ENCODE results near the gene NPNT. TPM values are rescaled to one million over a fixed set of nuclear protein-coding genes. Genes with fewer than 3 reads are reported as not detected.

NPNT gene
- total RNA-seq, 1 donor from 2014 or later: 263 TPM

- H3K27ac ChIP-seq: no peak overlapping the region
- DNase-seq (no peak), ATAC-seq (no peak)
- intact Hi-C loops (cut with DNase I): no loop called here
- no peaks in the 10 kb centered on the region for H3K9me3 ChIP-seq
- H3K4me3 ChIP-seq: no peak overlapping the region
- peaks cover 33% of the 10 kb centered on the region for H3K36me3 ChIP-seq
- H3K4me1 ChIP-seq: peaks cover 8% of the 10 kb centered on the region
- TF ChIP-seq, protein P1, sequence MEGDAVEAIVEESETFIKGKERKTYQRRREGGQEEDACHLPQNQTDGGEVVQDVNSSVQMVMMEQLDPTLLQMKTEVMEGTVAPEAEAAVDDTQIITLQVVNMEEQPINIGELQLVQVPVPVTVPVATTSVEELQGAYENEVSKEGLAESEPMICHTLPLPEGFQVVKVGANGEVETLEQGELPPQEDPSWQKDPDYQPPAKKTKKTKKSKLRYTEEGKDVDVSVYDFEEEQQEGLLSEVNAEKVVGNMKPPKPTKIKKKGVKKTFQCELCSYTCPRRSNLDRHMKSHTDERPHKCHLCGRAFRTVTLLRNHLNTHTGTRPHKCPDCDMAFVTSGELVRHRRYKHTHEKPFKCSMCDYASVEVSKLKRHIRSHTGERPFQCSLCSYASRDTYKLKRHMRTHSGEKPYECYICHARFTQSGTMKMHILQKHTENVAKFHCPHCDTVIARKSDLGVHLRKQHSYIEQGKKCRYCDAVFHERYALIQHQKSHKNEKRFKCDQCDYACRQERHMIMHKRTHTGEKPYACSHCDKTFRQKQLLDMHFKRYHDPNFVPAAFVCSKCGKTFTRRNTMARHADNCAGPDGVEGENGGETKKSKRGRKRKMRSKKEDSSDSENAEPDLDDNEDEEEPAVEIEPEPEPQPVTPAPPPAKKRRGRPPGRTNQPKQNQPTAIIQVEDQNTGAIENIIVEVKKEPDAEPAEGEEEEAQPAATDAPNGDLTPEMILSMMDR (IDR thresholded peaks at IDR 0.05): no peak
- no peaks in the 10 kb centered on the region for H3K27me3 ChIP-seq
Observed at GRCh38 chr4:105963461-105964400, 68.5 kb downstream of the NPNT start.

DNA sequence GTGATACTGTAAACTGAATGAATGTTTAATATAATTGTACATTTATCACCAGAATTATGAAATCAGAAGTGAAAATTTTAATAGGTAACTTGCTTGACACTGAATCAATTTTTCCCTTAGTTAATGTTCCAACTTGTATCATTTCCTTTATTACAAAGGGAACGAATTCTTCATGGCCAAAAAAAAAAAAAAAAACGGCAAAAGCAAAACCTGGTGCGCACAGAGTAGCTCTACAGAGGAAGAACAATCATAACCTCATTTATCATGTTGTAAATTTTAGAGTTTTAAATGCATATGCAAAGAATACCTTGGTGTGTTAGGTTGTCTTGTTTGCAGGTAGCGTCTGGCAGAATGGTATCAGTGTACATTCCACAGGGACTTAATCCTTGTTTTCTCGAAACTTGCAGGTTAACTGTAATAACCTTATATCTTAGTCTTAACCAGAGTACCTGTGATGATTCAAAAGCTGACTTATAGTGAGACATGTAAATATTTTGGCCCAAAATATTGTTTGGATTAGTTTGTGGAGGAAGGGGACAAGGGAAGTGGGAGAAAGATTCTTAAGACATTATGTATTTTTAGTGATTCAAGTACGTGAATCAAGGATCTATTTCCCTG is 70.0 kb downstream of the NPNT start:
- TF ChIP-seq, protein P1 (IDR thresholded peaks at IDR 0.05): no peak
- DNase-seq: no peak
- intact Hi-C loops (cut with DNase I): no loop called here
- Histone ChIP-seq H3K27ac (no peak overlapping the region), H3K36me3 (peaks cover 33% of the 10 kb centered on the region), H3K4me3 (no peak overlapping the region), H3K4me1 (peaks cover 8% of the 10 kb centered on the region), H3K27me3 (no peaks in the 10 kb centered on the region), H3K9me3 (no peaks in the 10 kb centered on the region)
- no peak for ATAC-seq

DNA sequence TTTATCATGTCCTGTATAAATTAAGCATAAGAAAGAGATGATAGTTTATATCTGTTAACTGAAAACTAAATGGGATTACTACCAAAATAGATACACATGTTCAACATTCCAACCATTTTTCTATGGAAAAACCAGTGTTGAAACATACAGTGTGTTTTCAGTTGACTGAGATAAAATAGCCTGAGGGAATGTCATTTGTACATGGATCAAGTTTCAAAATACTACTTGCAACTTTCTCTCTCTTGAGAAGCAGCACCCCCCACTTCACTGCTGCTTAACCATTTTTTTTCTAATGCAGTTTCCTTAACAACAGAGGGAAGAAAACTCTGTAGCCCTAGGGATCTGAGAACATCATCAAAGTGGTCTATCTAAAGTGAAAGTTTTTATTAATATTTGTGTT is 70.8 kb downstream of the NPNT start:
- Histone ChIP-seq H3K27ac (no peak overlapping the region), H3K4me1 (peaks cover 8% of the 10 kb centered on the region), H3K9me3 (no peaks in the 10 kb centered on the region), H3K27me3 (no peaks in the 10 kb centered on the region), H3K4me3 (no peak overlapping the region), H3K36me3 (peaks cover 30% of the 10 kb centered on the region)
- TF ChIP-seq, protein P1 (IDR thresholded peaks at IDR 0.05): no peak
- intact Hi-C loops (cut with DNase I): no loop called here
- ATAC-seq: no peak
- no peak for DNase-seq

DNA sequence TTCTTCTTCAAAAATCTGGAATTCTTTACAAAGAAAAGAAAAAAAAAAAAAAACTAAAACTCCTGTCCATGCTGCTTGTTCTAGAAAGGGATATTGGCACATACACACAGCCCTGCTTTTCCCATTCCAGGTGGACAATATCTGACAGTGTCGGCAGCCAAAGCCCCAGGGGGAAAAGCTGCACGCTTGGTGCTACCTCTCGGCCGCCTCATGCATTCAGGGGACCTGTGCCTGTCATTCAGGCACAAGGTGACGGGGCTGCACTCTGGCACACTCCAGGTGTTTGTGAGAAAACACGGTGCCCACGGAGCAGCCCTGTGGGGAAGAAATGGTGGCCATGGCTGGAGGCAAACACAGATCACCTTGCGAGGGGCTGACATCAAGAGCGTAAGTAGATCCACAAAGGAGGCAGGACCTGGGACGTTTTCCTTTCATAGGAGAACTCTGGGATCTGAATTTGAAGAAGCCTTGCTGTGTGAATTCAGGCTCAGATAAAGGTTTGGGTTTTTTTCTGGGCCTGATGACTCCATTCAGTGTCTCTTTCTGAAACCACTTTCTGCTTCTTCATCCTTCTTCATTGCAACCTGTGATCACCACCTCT is 71.9 kb downstream of the NPNT start:
- intact Hi-C loops (cut with DNase I): no loop called here
- DNase-seq (no peak), ATAC-seq (no peak)
- Histone ChIP-seq H3K4me3 (no peak overlapping the region), H3K27ac (no peak overlapping the region), H3K27me3 (no peaks in the 10 kb centered on the region), H3K4me1 (peaks cover 8% of the 10 kb centered on the region), H3K9me3 (no peaks in the 10 kb centered on the region), H3K36me3 (peaks cover 32% of the 10 kb centered on the region)
- TF ChIP-seq, protein P1 (IDR thresholded peaks at IDR 0.05): no peak

- no peak overlapping the region for H3K4me3 ChIP-seq
- H3K27me3 ChIP-seq: no peaks in the 10 kb centered on the region
- H3K27ac ChIP-seq: no peak overlapping the region
- DNase-seq (no peak), ATAC-seq (no peak)
- H3K4me1 ChIP-seq: peaks cover 8% of the 10 kb centered on the region
- H3K9me3 ChIP-seq: no peaks in the 10 kb centered on the region
- TF ChIP-seq, protein P1 (IDR thresholded peaks at IDR 0.05): no peak
- peaks cover 19% of the 10 kb centered on the region for H3K36me3 ChIP-seq
- intact Hi-C loops (cut with DNase I): no loop called here
Observed at GRCh38 chr4:105969575-105969974, 74.3 kb downstream of the NPNT start.

Measured in upper lobe of right lung (tissue), 1 donor.